ENCODE data around the gene TBPL1. TPM values are rescaled to one million over a fixed set of nuclear protein-coding genes. Genes with fewer than 3 reads are reported as not detected.

The TBPL1 gene
- polyA plus RNA-seq, 1 experiment, result 71.2 TPM

DNA sequence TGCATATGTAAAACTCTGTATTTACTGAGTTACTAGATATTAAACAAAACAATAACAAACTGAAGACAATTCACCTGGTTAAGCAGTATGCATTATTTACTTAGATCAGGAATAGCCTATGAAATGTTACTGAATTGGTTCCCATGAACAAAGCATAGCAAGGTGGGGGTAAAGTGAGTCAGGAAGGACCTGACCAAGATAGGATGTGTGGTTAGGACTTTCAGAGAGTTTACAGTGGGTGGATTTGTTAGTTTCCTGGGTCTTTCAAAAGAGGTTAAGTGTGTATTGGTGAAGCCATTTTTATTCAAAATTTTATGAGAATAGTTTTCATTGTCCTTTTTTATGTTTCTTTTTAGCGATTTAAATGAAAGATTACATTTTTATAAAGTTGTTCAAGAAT is 32.9 kb downstream of the TBPL1 start:
- no peak for DNase-seq (ENCODE audit: low read depth, low spot score)
- TF ChIP-seq, protein P1, sequence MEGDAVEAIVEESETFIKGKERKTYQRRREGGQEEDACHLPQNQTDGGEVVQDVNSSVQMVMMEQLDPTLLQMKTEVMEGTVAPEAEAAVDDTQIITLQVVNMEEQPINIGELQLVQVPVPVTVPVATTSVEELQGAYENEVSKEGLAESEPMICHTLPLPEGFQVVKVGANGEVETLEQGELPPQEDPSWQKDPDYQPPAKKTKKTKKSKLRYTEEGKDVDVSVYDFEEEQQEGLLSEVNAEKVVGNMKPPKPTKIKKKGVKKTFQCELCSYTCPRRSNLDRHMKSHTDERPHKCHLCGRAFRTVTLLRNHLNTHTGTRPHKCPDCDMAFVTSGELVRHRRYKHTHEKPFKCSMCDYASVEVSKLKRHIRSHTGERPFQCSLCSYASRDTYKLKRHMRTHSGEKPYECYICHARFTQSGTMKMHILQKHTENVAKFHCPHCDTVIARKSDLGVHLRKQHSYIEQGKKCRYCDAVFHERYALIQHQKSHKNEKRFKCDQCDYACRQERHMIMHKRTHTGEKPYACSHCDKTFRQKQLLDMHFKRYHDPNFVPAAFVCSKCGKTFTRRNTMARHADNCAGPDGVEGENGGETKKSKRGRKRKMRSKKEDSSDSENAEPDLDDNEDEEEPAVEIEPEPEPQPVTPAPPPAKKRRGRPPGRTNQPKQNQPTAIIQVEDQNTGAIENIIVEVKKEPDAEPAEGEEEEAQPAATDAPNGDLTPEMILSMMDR (IDR thresholded peaks at IDR 0.05; ENCODE audit: low read depth, low read length), result no peak
- CTCF ChIA-PET, result interaction anchor here (0.7 to 3.6 kb wide), 3 partner anchors 13 to 111 kb away, joined by 3 to 19 read pairs (median 17); no protein-coding TSS in a partner anchor
- no peaks in the 10 kb centered on the region for H3K27me3 ChIP-seq (ENCODE audit: control insufficient read depth, insufficient read depth, low read length)
- no peak overlapping the region for H3K27ac ChIP-seq (ENCODE audit: low read depth, low read length)
- H3K9me3 ChIP-seq (ENCODE audit: control insufficient read depth, insufficient read depth, low read length), result no peaks in the 10 kb centered on the region
- H3K4me3 ChIP-seq (ENCODE audit: low read depth, low read length), result no peak overlapping the region
- POLR2A ChIA-PET, result interaction anchor here (0.6 kb wide), 1 partner anchor 18 kb away, joined by 3 read pairs; no protein-coding TSS in a partner anchor

DNA sequence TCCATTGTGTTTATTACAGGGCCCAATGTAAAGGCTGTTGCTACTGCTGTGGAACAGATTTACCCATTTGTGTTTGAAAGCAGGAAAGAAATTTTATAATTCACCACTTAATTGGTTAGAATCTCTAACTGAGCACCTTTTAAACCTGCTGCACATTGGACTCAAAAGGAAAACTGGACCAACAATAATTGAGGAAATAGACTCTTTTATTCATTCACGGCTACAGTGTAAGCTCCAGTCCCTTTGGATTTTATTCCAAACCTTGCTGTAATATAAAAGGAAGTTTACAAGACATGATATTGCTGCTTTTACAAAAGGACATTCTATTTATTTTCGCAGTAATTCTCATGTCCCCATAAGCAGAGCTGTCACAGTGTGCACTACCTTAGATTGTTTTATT is 33.9 kb downstream of the TBPL1 start:
- CTCF ChIA-PET, result interaction anchor here (0.6 to 3.6 kb wide), 4 partner anchors 14 to 77 kb away, joined by 3 to 19 read pairs (median 10); no protein-coding TSS in a partner anchor
- no peak overlapping the region for H3K4me3 ChIP-seq (ENCODE audit: low read depth, low read length)
- no peaks in the 10 kb centered on the region for H3K9me3 ChIP-seq (ENCODE audit: control insufficient read depth, insufficient read depth, low read length)
- POLR2A ChIA-PET, result no interaction called here
- H3K27ac ChIP-seq (ENCODE audit: low read depth, low read length), result no peak overlapping the region
- no peaks in the 10 kb centered on the region for H3K27me3 ChIP-seq (ENCODE audit: control insufficient read depth, insufficient read depth, low read length)
- TF ChIP-seq, protein P1 (IDR thresholded peaks at IDR 0.05; ENCODE audit: low read depth, low read length), result no peak
- no peak for DNase-seq (ENCODE audit: low read depth, low spot score)

DNA sequence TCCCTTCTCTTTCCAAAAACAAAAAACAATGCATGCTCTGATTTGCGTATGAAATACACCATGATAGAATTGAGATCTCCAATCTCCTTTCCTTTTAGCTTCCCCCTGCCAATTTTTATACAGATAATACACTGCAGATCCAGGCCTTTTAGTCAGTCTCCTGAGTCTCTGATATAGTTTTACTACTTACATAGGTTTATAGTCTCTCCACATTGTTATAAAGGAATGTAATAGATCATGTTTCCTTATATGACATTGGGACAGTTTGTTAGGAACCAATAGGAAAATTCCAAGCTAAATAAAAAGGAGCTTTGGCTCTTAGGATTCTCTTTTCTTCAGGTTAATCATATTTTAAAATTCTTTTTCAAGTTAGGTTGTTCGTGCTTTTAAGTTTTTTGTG is 36.5 kb downstream of the TBPL1 start:
- TF ChIP-seq, protein P1 (IDR thresholded peaks at IDR 0.05; ENCODE audit: low read depth, low read length), result no peak
- ChIA-PET POLR2A (no interaction called here), CTCF (interaction anchor here (1.2 to 2.2 kb wide), 2 partner anchors 74 to 134 kb away, joined by 5 read pairs; no protein-coding TSS in a partner anchor)

DNA sequence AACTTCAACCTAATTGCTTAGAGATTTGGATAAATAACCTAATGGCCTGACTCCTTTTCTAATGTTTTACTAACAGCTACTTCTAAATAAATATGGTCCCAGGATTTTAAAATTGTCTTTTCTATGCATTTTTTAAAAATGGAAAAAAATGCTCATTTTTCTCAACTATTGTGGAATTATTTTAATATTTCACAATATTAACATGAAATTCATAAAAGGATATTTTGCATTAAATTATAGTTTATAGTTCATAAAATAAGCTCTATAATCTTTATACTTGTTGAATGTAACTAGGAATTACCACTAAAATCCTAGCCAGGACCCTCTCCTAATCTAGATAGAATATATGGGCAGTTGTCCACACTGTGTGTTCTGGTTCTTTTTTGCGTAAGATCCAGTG is 37.3 kb downstream of the TBPL1 start:
- no peak for DNase-seq (ENCODE audit: low read depth, low spot score)
- H3K27me3 ChIP-seq (ENCODE audit: control insufficient read depth, insufficient read depth, low read length), result no peaks in the 10 kb centered on the region
- TF ChIP-seq, protein P1 (IDR thresholded peaks at IDR 0.05; ENCODE audit: low read depth, low read length), result no peak
- no peak overlapping the region for H3K4me3 ChIP-seq (ENCODE audit: low read depth, low read length)
- ChIA-PET POLR2A (interaction anchor here (1.1 kb wide), 1 partner anchor 26 kb away, joined by 3 read pairs; no protein-coding TSS in a partner anchor), CTCF (interaction anchor here (0.7 to 3.6 kb wide), 4 partner anchors 11 to 867 kb away, joined by 3 to 21 read pairs (median 10); no protein-coding TSS in a partner anchor)
- H3K27ac ChIP-seq (ENCODE audit: low read depth, low read length), result no peak overlapping the region
- no peaks in the 10 kb centered on the region for H3K9me3 ChIP-seq (ENCODE audit: control insufficient read depth, insufficient read depth, low read length)

More for the DNA sequence above, 36.5 kb downstream of the TBPL1 start:
- no peaks in the 10 kb centered on the region for H3K9me3 ChIP-seq (ENCODE audit: control insufficient read depth, insufficient read depth, low read length)
- no peak overlapping the region for H3K4me3 ChIP-seq (ENCODE audit: low read depth, low read length)
- no peaks in the 10 kb centered on the region for H3K27me3 ChIP-seq (ENCODE audit: control insufficient read depth, insufficient read depth, low read length)
- no peak overlapping the region for H3K27ac ChIP-seq (ENCODE audit: low read depth, low read length)
- DNase-seq (ENCODE audit: low read depth, low spot score), result no peak

DNA sequence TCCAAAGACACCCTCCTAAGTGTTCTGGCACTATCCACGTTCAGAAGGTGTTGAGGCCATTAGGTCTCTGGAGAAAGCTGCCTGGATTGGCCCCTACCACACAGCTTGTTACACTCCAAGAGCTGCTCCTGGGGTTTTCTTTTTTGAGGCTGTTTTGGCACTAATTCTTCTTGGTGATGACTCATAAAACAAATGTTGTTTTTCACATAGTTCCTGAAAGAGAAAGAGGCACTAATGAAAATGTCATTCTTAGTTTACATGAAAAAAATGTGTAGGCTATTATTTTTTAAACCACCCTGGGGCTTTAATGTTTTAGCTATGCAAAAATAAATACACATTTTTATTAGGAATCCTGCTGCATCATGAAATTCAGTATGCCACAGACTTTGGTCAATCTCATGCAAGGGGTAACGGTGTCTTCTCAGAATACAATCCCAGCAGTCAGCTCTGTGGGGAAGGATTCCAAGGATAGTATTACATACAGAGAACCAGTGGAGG is 38.1 kb downstream of the TBPL1 start:
- CTCF ChIA-PET, result interaction anchor here (1.2 to 3.6 kb wide), 4 partner anchors 12 to 72 kb away, joined by 3 to 21 read pairs (median 10); no protein-coding TSS in a partner anchor
- no peaks in the 10 kb centered on the region for H3K27me3 ChIP-seq (ENCODE audit: control insufficient read depth, insufficient read depth, low read length)
- H3K9me3 ChIP-seq (ENCODE audit: control insufficient read depth, insufficient read depth, low read length), result no peaks in the 10 kb centered on the region
- H3K27ac ChIP-seq (ENCODE audit: low read depth, low read length), result peak overlapping the region; percentile 53
- DNase-seq (ENCODE audit: low read depth, low spot score), result peak; percentile 61
- no peak overlapping the region for H3K4me3 ChIP-seq (ENCODE audit: low read depth, low read length)
- POLR2A ChIA-PET, result interaction anchor here (0.8 to 1.1 kb wide), 3 partner anchors 13 to 63 kb away, joined by 3 to 4 read pairs (median 4); no protein-coding TSS in a partner anchor
- TF ChIP-seq, protein P1 (IDR thresholded peaks at IDR 0.05; ENCODE audit: low read depth, low read length), result no peak
